Gastrocnemius medialis (tissue), 4 donors: ENCODE results near the gene PLEKHG4B. TPM values are rescaled to one million over a fixed set of nuclear protein-coding genes. Genes with fewer than 3 reads are reported as not detected.

Experiments used
- ATAC-seq, 2 donors: fragments of 150-250 bp; one replicate each; pipeline ENCODE4 v1.9.1; 2016
- DNase-seq, 2 donors: peaks; one replicate each; pipeline ENCODE4 v3.0.0-alpha.2; 2019
- H3K27ac ChIP-seq, 4 donors: fragments of 200-600 bp; sonication (generic); 1 replicate in 1 of 4; 2 replicates in 3 of 4; pipeline ENCODE4 v1.5.1; 2016 to 2018; ENCODE audit warnings: mild to moderate bottlenecking in 2 of 4, moderate library complexity in 1 of 4
- H3K27me3 ChIP-seq, 3 donors: fragments of 200-600 bp; sonication (generic) in 2 of 3; 1 replicate in 1 of 3; 2 replicates in 2 of 3; pipeline versions ENCODE4 v1.5.1 to v1.6.0; 2016 to 2019; ENCODE audit warnings: mild to moderate bottlenecking in 1 of 3, moderate library complexity in 1 of 3
- H3K36me3 ChIP-seq, 2 donors: fragments of 200-600 bp; sonication (generic) in 1 of 2; one replicate each; pipeline ENCODE4 v1.5.1; 2017 to 2018
- H3K4me1 ChIP-seq, 2 donors: fragments of 200-600 bp; sonication (generic) in 1 of 2; one replicate each; pipeline ENCODE4 v1.5.1; 2016 to 2017; ENCODE audit warnings: mild to moderate bottlenecking in 2 of 2
- H3K4me3 ChIP-seq, 4 donors: fragments of 200-600 bp; sonication (generic) in 3 of 4; 1 replicate in 1 of 4; 2 replicates in 3 of 4; pipeline ENCODE4 v1.5.1; 2016 to 2019; ENCODE audit warnings: mild to moderate bottlenecking in 2 of 4
- H3K9me3 ChIP-seq, 3 donors: fragments of 200-600 bp; sonication (generic) in 2 of 3; 1 replicate in 1 of 3; 2 replicates in 2 of 3; pipeline ENCODE4 v1.5.1; 2016 to 2019
- CTCF ChIP-seq, 5 experiments: fragments of 450-650 bp in 3 of 5; fragments of 200-600 bp in 2 of 5; sonication (generic) in 2 of 5; IDR thresholded peaks in 4 of 5; conservative IDR thresholded peaks in 1 of 5; 1 replicate in 4 of 5; 2 replicates in 1 of 5; pipeline ENCODE4 v1.5.1; 2016 to 2019; ENCODE audit warnings: antibody characterized with exemption in 5 of 5, mild to moderate bottlenecking in 3 of 5, moderate library complexity in 3 of 5
- POLR2A ChIP-seq, 2 donors: fragments of 450-650 bp; IDR thresholded peaks; one replicate each; pipeline ENCODE4 v1.6.1; 2017; ENCODE audit warnings: antibody characterized with exemption in 2 of 2, mild to moderate bottlenecking in 2 of 2, moderate library complexity in 2 of 2
- in situ Hi-C, 4 donors: fragments of 200-750 bp; cut with MboI; loops; one replicate each; pipeline versions ENCODE4 v1.15.0 to v1.8.0; 2017; ENCODE audit warnings: low sequenced_read_pairs in 4 of 4
- intact Hi-C: fragments of 100-400 bp; cut with DNase I; formaldehyde crosslinking; loops from one replicate; pipeline ENCODE4 v1.15.1; 2023; ENCODE audit warnings: low total_unique reads
- total RNA-seq, 4 donors: library from RNA; depleted of rRNA; stranded (reverse); fragments of >200 nt; gene quantifications; one replicate each; pipeline versions ENCODE4 v1.1.0 to v1.2.3, GENCODE V29; 2016

Gene PLEKHG4B
- total RNA-seq, 4 donors from 2014 or later, result not detected

GRCh38 chr5:129820-130219 is 37.9 kb downstream of the PLEKHG4B start:
- DNase-seq (no peak), ATAC-seq (no peak)
- intact Hi-C loops (no loop called here), in situ Hi-C loops (no loop called here)
- TF ChIP-seq CTCF (IDR thresholded peaks at IDR 0.05 in 4 of 5, conservative IDR thresholded peaks at IDR 0.05 in 1 of 5), result no peak
- Histone ChIP-seq H3K4me3 (no peak overlapping the region), H3K4me1 (no peaks in the 10 kb centered on the region), H3K36me3 (no peaks in the 10 kb centered on the region), H3K27ac (no peak overlapping the region), H3K27me3 (peaks cover 0 to 4% (median 0%) of the 10 kb centered on the region in 3 donors), H3K9me3 (no peaks in the 10 kb centered on the region)

- in situ Hi-C loops (no loop called here), intact Hi-C loops (no loop called here)
- Histone ChIP-seq H3K36me3 (no peaks in the 10 kb centered on the region), H3K4me3 (no peak overlapping the region), H3K9me3 (no peaks in the 10 kb centered on the region), H3K27me3 (peaks cover 0 to 4% (median 0%) of the 10 kb centered on the region in 3 donors), H3K27ac (no peak overlapping the region), H3K4me1 (no peaks in the 10 kb centered on the region)
- ATAC-seq (no peak), DNase-seq (no peak)
- no peak for TF ChIP-seq POLR2A (IDR thresholded peaks at IDR 0.05)
- no peak for TF ChIP-seq CTCF (IDR thresholded peaks at IDR 0.05 in 4 of 5, conservative IDR thresholded peaks at IDR 0.05 in 1 of 5)
Measured at GRCh38 chr5:130601-131131, 38.7 kb downstream of the PLEKHG4B start.

- Histone ChIP-seq H3K9me3 (no peaks in the 10 kb centered on the region), H3K36me3 (no peaks in the 10 kb centered on the region), H3K4me3 (no peak overlapping the region), H3K27me3 (no peaks in the 10 kb centered on the region), H3K27ac (no peak overlapping the region), H3K4me1 (no peaks in the 10 kb centered on the region)
- in situ Hi-C loops (no loop called here), intact Hi-C loops (no loop called here)
- DNase-seq (no peak), ATAC-seq (no peak)
- TF ChIP-seq POLR2A (IDR thresholded peaks at IDR 0.05) (no peak), CTCF (IDR thresholded peaks at IDR 0.05 in 4 of 5, conservative IDR thresholded peaks at IDR 0.05 in 1 of 5) (no peak)
Measured at GRCh38 chr5:136901-137300, 44.9 kb downstream of the PLEKHG4B start.

GRCh38 chr5:137741-138140 is 45.8 kb downstream of the PLEKHG4B start:
- Histone ChIP-seq H3K36me3 (no peaks in the 10 kb centered on the region), H3K27me3 (no peaks in the 10 kb centered on the region), H3K27ac (no peak overlapping the region), H3K4me3 (no peak overlapping the region), H3K4me1 (no peaks in the 10 kb centered on the region), H3K9me3 (no peaks in the 10 kb centered on the region)
- intact Hi-C loops (no loop called here), in situ Hi-C loops (no loop called here)
- ATAC-seq, result no peak
- no peak for DNase-seq
- TF ChIP-seq POLR2A (IDR thresholded peaks at IDR 0.05), result no peak
- no peak for TF ChIP-seq CTCF (IDR thresholded peaks at IDR 0.05 in 4 of 5, conservative IDR thresholded peaks at IDR 0.05 in 1 of 5)

GRCh38 chr5:138936-139335 is 47.0 kb downstream of the PLEKHG4B start:
- Histone ChIP-seq H3K27ac (no peak overlapping the region), H3K27me3 (no peaks in the 10 kb centered on the region), H3K36me3 (no peaks in the 10 kb centered on the region), H3K9me3 (no peaks in the 10 kb centered on the region), H3K4me1 (no peaks in the 10 kb centered on the region), H3K4me3 (no peak overlapping the region)
- DNase-seq, result no peak
- no peak for ATAC-seq
- in situ Hi-C loops (no loop called here), intact Hi-C loops (no loop called here)
- no peak for TF ChIP-seq POLR2A (IDR thresholded peaks at IDR 0.05)
- no peak for TF ChIP-seq CTCF (IDR thresholded peaks at IDR 0.05 in 4 of 5, conservative IDR thresholded peaks at IDR 0.05 in 1 of 5)
